GM18507 (cell line): ENCODE data around the gene CELF4.

Source experiments
- DNase-seq: peaks from one replicate; pipeline ENCODE4 v3.0.0; 2011; ENCODE audit warnings: low read depth; ENCODE audit not compliant: insufficient read length; ENCODE audit errors: extremely low spot score
- FAIRE-seq: peaks from 2 replicates; lab custom pipeline; 2011; peaks lifted over from hg19 to GRCh38; lab: Jason Lieb, UNC

The CELF4 gene

DNA sequence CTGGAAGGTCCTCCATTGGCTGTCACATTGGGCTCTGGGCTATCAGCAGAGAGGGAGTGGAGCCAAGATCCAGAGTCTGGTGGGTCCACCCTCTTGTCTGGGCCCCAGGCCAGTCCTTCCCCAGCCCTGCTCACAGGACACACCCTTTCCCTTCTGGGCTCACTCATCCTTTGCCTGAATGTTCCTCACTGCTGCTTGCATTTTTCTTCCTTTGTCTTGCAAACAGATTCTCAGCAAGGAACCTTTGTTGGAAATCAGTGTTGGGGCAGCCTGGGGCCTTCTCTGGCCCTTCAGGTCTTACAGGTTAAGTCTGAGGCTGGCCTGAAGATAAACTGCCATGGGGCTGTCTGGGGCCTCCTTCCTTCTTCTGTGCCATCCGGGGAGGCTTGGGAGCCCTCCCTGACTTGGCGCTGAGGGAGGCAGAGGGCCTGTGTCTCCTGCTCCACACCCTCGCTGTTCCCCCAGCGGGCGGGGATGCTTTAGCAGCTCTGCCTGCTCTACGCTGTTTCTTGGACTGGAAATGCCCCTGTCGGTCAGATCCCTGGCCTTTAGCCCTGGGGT is 11.5 kb upstream of the CELF4 start:
- DNase-seq, result no peak
- FAIRE-seq, result no peak

DNA sequence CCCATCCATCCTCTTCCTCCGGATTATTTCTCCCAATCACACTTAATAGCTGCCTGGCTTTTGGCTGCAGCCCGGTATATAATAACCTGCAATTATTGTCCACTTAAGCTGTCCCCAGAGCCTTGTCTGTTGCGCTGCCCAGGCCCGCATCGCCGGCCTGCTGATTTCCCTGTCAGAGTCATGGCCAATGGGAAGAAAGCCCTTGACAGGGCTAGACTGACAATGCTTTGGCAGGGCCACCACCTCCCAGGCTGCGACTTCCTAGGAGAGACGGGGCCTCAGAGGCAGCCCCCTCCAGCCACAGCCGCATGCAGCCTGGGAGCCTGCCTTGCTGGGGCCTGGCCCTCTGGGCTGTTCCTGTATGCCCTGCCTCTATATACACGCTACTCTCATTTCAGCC is 10.0 kb upstream of the CELF4 start:
- FAIRE-seq (no peak), DNase-seq (no peak)

DNA sequence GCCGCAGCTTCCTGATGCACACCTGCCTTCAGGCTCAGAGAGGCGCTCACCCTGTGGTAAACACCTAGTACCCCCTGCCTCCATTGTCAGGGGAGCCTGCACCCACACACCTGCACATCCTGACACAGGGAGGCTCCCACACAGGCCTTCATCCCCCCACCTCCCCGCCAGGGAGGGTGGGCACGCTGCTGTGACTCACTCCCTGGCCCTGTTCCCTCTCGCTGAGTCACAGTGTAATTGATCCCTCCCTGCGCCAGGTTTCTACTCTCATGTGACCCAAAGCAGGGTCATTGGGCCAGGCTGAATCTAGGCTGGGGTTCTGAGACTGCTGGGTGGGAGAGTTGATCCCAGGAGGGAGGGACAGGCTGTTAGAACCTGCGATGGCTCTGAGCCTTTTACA is 8.5 kb upstream of the CELF4 start:
- DNase-seq (no peak), FAIRE-seq (no peak)

DNA sequence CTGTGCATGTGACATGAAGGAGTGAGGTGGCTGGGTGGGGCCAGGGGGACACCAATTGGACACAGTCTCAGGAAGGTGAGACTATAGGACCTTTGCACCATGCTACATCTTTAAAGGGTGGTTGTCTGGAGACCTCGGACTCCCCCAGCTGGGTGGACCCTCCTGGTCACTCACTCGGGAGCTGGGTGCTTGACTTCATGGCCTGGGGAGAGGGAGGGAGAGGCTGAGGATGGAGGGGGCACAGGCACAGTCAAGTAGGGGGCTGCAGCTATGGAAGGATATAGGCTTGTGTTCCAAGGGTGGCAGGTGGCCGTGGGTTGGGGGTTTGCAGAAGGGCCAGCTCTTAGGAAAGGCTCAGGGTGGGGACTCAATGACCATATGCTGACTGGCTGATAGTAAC is 7.1 kb upstream of the CELF4 start:
- FAIRE-seq, result no peak

DNA sequence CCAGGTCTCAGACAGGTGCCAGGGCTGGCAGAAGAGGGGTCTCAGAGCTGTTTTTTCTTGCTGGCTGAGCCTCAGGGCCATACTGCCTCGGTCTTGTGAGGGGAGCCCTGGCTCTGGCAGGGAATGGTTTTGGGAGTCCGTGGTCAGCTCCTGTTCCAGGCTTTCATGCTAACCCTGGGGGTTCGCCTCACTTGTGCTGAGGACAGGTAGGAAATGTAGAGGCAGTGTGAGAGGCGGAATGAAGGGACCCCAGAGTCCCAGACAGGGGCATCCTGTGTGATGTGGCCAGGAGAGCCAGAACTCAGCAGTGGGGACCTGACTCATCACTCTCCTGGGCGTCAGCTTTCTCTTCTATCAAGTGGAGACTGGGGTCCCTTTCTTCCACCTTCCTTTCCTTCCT is 5.7 kb upstream of the CELF4 start:
- FAIRE-seq (no peak), DNase-seq (no peak)

More for the DNA sequence above, 7.1 kb upstream of the CELF4 start:
- DNase-seq, result no peak

DNA sequence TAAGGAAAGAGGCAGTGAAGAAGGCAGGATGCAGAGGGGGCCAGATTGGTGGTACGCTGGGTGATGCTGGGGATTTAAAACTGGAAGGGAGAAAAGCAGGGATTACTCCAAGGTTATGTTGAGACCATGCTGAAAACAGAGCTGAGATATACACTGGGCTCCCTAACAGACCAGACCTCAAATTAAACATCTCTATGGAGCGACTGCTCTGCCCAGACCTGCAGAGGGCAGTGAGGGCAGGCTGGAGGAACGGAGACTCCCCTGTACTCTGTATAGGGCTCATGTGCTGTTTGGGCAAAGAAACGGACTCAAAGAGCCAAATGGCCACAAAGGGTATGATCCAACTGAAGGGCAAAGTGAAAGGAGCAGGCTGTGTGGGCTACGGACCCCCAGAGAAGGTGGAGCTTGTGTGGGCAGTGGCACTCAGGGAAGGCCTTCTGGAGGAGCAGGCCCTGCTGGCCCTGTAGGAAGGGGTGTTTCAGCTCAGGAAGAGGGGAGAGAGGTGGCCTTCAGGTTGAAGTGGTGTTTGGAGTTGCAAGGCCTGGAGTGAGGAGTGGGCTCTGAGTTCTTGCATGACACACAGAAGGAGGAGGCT is 4.8 kb upstream of the CELF4 start:
- DNase-seq (no peak), FAIRE-seq (no peak)

DNA sequence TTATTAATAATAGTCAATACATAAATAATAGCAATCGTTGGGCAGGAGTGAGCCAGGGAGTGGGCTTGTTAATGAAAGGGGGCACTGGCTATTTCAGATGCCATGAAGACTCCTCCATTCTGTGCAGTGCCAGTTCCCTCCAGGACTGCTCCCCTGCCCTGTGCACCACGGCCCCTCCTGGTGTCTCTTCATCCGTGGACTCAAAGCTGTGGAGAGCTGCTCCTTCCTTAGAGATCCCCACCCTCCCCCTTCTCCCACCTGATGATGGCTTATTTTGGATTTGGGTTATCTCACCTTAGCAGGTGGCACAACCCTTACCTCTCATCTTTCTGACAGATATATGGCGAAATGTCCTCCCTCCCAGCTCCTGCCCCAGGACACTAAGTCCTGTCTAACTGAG is 3.1 kb upstream of the CELF4 start:
- FAIRE-seq (no peak), DNase-seq (no peak)

DNA sequence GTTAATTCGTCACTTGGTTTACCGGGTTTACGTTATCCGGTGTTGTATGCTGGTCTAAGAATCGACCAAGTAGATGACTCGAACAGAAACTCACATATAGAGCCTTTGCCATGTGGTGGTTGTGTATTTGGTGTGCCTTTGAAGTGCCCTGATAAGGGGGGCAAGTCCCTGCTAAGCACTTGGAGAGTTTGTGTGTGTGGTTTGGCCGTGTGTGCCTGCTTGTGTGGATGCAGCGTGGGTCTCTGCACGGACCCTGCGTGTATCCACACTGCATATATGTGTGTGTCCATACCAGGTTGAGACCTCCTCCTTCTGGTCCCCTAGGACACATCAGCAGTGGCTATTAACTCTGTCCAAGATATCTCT is 2.4 kb upstream of the CELF4 start:
- FAIRE-seq, result no peak
- no peak for DNase-seq

DNA sequence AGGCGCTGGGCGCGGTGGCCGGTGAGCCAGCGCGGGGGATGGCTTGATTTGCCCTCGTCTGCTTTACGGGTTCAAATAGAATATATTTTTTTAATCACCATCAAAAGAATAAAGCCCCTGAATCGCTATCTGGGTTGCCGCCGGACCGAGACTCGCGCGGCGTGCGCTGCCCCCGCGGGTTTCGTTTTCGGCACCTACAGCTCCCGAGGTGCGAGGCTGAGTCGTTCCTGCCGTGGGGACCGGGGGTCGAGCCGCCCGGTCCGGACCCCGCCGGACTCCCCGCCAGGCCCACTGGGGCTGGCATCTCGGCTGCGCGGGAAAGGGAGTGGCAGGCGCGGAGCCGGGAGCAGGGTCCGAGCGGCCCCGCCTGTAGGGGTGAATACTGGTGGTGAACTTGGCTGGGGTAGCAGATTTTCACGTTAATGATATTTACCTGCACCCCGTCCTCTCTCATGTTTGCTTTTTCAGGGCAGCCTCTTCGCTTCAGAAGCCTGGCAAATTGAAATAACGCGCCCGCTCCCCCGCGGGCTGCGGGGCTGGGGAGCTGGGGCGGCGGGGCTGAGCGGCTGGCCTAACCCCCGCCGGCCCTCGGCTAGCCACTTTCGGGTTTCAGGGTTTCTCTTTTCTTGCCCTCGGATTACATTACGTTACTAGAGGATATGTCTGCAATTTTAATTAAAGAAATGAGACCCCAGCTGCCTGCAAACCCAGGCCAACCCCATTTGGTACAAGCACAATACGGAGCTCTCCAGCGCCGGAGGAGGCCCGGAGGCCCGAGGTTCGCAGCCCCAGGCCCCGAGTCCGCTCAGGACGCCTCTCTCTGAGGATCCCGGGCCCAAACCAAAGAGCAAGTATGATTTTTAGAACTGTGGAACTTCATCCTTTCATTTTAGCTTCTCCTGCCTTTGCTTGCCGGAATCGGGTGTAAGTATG is 1.7 kb upstream of the CELF4 start:
- no peak for FAIRE-seq
- no peak for DNase-seq

DNA sequence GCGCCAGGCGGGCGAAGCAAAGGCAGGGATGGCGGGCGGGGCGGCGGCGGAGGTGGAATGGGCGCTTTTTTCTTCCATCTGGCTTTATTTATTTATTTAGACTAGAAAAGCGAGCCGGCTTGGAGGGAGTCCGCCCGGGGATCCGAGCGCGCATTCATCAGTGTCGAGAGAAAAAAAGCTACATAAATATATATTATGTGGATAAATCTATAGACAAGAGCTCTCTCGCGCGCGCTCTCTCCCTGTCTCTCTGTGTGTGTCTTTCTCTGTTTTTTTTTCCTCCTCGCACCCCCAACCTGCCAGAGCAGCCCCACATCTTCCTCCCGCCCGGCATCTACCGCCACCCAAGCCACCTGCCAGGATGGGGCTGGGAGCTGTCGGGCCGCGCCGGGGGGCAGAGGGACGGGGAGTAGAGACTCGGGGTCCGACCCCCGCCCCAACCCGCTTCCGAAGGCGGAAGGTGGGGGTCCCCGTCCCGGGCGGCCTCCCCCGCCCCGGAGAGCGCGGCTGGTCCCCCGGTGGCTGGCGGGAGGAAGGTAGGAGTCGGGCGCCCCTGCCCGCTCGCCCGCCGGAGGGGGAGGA is 972 bp upstream of the CELF4 start:
- FAIRE-seq (no peak), DNase-seq (no peak)

DNA sequence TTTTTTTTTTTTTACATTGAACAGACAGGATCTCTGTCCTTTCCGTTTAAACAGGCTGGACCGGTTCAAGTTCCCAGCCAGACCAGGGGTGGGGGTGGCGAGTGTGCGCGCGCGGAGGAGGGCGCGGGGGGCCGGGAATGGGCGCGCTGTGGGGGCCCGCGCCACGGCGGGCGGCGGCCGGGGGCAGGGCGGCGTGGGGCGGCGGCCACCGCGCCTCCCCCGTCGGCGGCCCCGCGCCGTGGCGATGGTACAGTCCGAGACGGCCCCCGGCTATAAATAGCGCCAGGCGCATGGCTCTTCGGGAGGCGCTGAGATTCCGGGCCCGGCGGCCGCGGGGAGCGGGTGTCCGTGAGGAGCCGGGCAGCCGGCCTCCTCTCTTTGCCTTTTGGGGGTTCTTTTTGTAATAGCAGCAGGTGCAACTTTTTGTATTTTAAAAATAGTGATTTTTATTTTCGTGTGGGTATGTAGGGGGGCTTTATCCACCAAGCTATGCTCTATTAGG is 430 bp upstream of the CELF4 start:
- no peak for FAIRE-seq

DNA sequence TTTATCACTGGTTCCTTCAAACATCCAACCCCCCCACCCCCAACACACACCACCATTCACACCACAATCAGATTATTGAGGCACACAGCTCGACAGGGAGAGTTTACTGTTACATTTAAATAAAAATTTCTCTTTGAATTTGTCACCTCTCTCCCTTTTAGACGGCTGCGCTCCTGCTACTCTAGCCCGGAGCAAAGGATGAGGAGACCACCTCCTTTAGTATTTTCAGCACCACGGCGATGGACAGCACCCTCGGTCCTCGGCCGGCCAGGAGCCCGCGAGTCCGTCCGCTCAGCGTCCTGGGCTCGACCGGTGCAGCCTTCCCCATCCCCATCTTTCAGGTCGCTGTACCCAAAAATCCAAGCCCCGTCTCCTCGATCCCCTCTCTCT is 892 bp downstream of the CELF4 start:
- FAIRE-seq, result no peak
- DNase-seq, result no peak

More for the DNA sequence above, 430 bp upstream of the CELF4 start:
- no peak for DNase-seq

DNA sequence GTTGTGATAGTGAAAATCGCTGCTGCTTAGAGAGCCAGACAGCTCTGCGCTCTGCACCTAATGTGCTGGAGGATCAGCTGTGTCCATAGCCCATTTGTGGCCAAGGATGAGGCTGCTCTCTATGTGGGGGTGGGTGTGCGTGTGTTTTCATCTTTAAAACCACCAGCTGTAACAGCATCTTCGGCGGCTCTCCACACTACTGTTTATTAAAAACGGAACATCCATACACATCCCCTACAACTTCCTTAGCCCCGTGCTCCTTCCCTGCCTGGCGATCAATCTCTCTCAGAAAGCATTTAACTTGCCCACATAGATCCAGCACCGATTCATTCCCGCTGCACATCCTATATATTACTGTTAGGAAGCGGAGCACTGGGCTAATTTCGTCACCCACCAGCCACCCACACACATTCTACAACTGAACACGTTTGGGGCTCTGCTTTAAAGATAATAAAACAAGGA is 1.6 kb downstream of the CELF4 start:
- FAIRE-seq, result no peak
- DNase-seq, result no peak

DNA sequence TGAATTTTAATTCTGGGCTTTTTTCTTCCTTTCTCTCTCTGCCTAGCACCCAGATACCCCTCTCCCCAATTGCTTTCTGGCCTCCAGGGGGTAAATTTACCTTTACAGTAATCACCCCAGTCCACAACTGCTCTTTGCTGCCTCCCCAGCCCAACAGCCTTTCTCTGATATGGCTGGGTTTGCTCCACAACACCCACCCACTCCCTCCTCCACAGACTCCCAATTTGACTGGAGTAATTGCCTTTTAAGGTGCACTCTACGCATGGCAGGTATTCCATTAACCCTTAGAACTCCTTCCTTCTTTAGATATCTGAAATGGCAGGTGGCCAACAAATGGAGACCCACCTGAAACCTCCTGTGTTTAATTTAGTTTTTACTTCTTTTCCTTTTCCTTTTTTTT is 3.6 kb downstream of the CELF4 start:
- DNase-seq (no peak), FAIRE-seq (no peak)

DNA sequence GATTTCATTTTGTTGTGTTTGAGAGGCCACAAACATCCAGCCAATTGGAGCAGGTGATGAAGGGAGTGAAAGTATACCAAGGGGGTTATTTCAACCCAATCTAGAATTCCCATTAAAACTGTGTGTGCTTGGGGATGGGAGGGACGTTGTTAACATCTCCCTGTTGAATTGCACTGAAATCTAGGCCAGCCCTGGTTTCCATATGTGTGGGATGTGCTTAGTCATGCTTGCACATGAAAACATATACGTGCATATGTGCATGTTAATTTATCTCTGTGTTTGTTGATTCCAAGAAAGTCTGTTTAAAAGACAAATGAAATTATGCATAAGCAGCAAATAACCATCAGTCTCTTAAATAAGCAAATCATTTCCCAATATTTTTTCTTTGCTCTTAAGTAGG is 5.6 kb downstream of the CELF4 start:
- DNase-seq (no peak), FAIRE-seq (no peak)

DNA sequence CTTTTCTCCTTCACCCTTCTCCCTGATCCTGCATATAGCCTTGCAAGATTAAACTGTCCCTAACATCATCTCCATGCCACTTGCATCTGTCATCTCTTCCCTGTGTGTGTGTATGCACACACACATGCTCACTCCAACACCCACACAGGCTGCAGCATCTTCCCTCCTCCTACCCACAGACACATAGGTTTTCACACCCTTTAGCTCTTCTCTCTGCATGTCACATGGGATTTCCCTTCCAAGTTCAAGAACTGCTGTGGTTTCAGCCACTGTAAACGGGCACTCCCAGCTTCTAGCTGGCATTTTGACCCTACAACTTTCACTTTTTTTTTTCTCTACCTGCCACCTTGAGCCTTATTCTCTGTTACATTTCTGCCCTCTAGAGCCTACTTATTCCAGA is 6.4 kb downstream of the CELF4 start:
- no peak for DNase-seq
- peak; percentile 39 for FAIRE-seq

DNA sequence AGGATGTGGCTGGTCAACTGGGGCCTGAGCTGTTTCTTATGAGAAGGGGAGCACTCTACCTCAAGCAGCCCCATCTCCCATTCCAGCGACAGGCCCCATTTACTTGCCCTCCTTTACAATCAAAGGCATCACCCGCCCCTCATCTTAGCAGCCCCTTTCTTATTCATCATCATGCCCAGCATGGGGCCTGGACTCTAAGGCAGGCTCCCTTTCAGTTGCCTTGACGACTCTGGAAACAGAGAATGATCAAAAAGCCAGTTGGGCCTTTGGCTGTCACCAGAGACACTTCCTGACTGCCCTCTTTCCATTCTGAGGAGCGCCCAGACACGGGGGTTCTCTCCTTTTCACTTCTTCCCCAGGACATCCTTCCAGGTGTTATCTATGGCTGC is 11.2 kb downstream of the CELF4 start:
- FAIRE-seq (no peak), DNase-seq (no peak)

DNA sequence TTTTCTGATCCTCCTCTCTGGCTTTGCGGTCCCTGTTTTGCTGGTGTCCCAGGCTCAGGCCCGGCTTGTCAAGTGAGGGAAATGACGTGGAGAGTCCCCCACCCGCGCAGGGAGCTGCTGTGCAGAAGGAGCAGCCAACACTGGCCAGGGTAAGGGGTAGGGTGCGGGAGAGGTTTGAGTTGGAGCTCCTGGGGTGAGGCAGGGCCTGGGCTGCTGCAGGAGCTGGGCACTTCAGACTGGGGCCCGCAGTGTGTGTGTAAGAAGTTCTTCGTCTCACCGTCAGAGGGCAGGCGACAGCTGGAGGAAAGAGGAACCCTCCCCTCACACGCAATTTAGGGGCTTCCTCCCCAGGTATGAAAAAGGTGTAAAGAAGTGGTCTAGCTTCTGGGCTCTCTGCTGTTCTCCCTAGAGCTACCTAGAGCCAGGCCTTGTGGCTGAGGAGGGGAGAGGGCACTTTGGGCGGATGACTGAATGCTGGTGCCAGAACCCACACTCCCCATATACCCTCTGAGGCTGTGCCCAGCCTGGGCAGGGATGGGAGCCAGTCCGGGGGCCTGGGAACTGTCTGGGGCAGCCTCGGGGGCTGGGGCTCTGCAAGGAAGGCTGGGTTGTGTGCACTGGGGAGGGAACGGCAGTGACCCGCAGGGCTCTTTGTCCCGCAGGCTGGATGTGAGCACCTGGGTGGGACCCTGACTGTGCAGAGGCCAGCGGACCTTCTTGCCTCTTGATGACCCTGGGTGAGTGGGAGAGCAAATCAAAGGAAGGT is 11.8 kb downstream of the CELF4 start:
- DNase-seq (no peak), FAIRE-seq (no peak)

DNA sequence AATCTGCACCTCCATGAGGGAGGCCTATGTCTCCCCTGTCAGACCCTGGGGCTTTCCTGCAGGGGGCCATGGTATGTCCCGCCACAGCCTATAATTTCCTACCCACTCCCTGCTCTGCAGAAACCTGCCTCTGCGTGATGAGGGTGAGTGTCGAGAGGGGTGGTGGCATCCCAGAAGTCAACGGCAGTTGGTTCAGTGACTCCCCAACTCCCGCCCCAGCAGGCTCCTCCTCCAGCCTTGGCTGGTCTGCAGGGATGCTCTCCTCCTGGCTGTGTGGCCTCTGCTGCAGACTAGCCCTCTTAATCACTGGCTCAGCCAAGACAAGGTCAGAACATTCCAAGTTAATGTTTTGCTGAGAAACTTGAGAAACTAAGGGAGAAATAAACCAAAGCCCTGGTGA is 13.3 kb downstream of the CELF4 start:
- no peak for FAIRE-seq
- no peak for DNase-seq

DNA sequence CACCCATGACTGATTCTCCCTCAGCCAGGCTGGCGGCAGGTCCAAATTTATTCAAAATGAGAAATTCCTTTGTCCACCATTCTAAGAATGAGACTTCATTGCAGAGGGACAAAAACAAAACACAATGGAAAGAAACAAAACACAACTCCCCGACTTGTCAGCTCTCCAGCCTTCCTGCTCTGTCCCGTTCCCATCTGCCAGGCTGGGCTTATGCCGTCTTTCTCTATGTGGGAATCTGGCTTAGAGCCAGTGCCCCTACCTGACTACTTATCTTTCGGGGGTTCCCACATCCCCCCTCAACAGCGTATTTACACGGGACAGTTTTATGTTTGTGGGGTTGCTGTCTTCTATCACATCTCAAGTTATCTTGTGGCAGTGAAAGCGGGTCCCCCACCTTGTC is 13.8 kb downstream of the CELF4 start:
- FAIRE-seq, result no peak
- no peak for DNase-seq
